PFSK-1 (cell line): ENCODE results near the gene CDH15.

Experiments used
- FOXP2 ChIP-seq: optimal IDR thresholded peaks from 2 replicates; pipeline ENCODE3; 2011; ENCODE audit warnings: borderline replicate concordance, control low read depth, inconsistent platforms; ENCODE audit not compliant: insufficient read depth; ENCODE audit errors: extremely low read length, extremely low read depth
- POLR2AphosphoS5 ChIP-seq: IDR thresholded peaks from 2 replicates; pipeline ENCODE4 v1.6.1; 2012; ENCODE audit warnings: low read depth, mild to moderate bottlenecking, control low read depth, low read length, moderate library complexity
- SIN3A ChIP-seq: IDR thresholded peaks from 2 replicates; pipeline ENCODE4 v1.6.1; 2012; ENCODE audit warnings: mild to moderate bottlenecking, low read length, moderate library complexity, borderline replicate concordance; ENCODE audit not compliant: insufficient read depth
- TF ChIP-seq, protein P1 (sequence below), 2 experiments: IDR thresholded peaks; 2 replicates each; pipeline versions ENCODE4 v1.6.1 to v1.8.0; 2011 to 2012; ENCODE audit warnings: low read depth in 2 of 2, low read length in 2 of 2, control low read depth in 1 of 2, inconsistent platforms in 1 of 2, mild to moderate bottlenecking in 1 of 2, moderate library complexity in 1 of 2; ENCODE audit not compliant: insufficient read depth in 1 of 2

DNA sequence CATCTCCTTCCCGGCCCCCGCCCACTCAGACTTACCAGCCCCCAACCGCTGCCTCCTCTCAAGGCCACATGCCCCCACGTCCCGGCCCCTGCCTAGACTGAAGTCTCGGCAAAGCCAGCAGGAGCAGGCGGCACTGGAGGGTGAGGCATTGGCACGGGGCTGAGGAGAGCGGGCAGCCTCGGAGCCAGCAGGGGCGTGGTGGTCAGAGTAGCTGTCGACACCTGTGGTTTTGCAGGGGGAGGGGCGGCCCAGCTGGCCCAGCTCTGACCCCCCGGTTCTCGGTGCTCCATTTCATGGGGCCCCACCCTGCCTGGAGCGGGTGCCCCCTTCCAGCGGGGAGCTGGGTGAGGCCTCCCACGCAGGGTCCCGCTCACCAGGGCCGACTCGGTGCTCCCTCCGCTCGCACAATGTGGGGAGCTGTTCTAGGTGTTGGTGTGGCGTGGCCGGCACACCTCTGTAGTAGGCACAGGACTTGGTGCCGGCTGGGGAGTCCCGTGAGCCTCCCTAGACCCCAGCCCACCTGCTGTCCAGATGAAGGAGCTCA lies 4.7 kb downstream of the CDH15 start:
- no peak for TF ChIP-seq SIN3A
- TF ChIP-seq POLR2AphosphoS5: no peak
- TF ChIP-seq, protein P1, sequence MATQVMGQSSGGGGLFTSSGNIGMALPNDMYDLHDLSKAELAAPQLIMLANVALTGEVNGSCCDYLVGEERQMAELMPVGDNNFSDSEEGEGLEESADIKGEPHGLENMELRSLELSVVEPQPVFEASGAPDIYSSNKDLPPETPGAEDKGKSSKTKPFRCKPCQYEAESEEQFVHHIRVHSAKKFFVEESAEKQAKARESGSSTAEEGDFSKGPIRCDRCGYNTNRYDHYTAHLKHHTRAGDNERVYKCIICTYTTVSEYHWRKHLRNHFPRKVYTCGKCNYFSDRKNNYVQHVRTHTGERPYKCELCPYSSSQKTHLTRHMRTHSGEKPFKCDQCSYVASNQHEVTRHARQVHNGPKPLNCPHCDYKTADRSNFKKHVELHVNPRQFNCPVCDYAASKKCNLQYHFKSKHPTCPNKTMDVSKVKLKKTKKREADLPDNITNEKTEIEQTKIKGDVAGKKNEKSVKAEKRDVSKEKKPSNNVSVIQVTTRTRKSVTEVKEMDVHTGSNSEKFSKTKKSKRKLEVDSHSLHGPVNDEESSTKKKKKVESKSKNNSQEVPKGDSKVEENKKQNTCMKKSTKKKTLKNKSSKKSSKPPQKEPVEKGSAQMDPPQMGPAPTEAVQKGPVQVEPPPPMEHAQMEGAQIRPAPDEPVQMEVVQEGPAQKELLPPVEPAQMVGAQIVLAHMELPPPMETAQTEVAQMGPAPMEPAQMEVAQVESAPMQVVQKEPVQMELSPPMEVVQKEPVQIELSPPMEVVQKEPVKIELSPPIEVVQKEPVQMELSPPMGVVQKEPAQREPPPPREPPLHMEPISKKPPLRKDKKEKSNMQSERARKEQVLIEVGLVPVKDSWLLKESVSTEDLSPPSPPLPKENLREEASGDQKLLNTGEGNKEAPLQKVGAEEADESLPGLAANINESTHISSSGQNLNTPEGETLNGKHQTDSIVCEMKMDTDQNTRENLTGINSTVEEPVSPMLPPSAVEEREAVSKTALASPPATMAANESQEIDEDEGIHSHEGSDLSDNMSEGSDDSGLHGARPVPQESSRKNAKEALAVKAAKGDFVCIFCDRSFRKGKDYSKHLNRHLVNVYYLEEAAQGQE (IDR thresholded peaks at IDR 0.05; ENCODE audit: insufficient read depth in 1 of 2, low read depth in 2 of 2, low read length in 2 of 2): no peak
- no peak for TF ChIP-seq FOXP2
